Retinal pigment epithelial cell (primary cell): ENCODE results near the gene VDR.

Experiments used
- DNase-seq: peaks from one replicate; pipeline ENCODE4 v3.0.0-alpha.2; 2010; ENCODE audit warnings: low read depth
- H3K4me3 ChIP-seq: 2 replicates; pipeline ENCODE4 v1.5.1; 2011; ENCODE audit warnings: mild to moderate bottlenecking, low read length, control low read depth, moderate library complexity
- CTCF ChIP-seq: conservative IDR thresholded peaks from 2 replicates; pipeline ENCODE4 v1.5.1; 2011; ENCODE audit warnings: low read depth, low read length, control low read depth, inconsistent platforms

Gene VDR

GRCh38 chr12:47823422-47824086, 81.2 kb downstream of the VDR start:
- no peak overlapping the region for H3K4me3 ChIP-seq
- no peak for DNase-seq
- TF ChIP-seq CTCF = no peak

GRCh38 chr12:47822863-47823262, 81.9 kb downstream of the VDR start:
- no peak for DNase-seq
- no peak for TF ChIP-seq CTCF
- no peak overlapping the region for H3K4me3 ChIP-seq

- no peak for DNase-seq
- no peak for TF ChIP-seq CTCF
- H3K4me3 ChIP-seq = no peak overlapping the region
Measured at GRCh38 chr12:47822401-47822800, 82.4 kb downstream of the VDR start.

- no peak for DNase-seq
- no peak overlapping the region for H3K4me3 ChIP-seq
- no peak for TF ChIP-seq CTCF
Measured at GRCh38 chr12:47821346-47821706, 83.5 kb downstream of the VDR start.

- H3K4me3 ChIP-seq = peak overlapping the region; percentile 77
- no peak for TF ChIP-seq CTCF
- peak; percentile 95 for DNase-seq
Measured at GRCh38 chr12:47820631-47821345, 84.0 kb downstream of the VDR start.

- TF ChIP-seq CTCF = no peak
- peak within 1 kb of the TSS; percentile 78 for H3K4me3 ChIP-seq
- no peak for DNase-seq
Measured at GRCh38 chr12:47819896-47820630, 84.7 kb downstream of the VDR start, which contains the start of gene HDAC7. Gene HDAC7, minus strand, starts transcription at chr12:47819903. Its CDS starts 118 bp downstream, at chr12:47819785.
